H1 (cell line): Measurements from ENCODE around the gene CBL. TPM values are rescaled to one million over a fixed set of nuclear protein-coding genes. Genes with fewer than 3 reads are reported as not detected.
A peak's percentile ranks its signal among the peaks of the same experiment; 100 is the strongest.

ENCODE experiments used
- CTCF ChIA-PET: fragments of 300-600 bp; sonication (Branson Sonifier 250); formaldehyde crosslinking; loops from one replicate; lab custom pipeline; 2021; ENCODE audit not compliant: partially characterized antibody; lab: Charles Lee
- POLR2A ChIA-PET: fragments of 300-600 bp; sonication (Branson Sonifier 250); formaldehyde crosslinking; loops from one replicate; lab custom pipeline; 2021; ENCODE audit warnings: inconsistent platforms; ENCODE audit not compliant: partially characterized antibody; lab: Charles Lee
- DNase-seq, 2 experiments: peaks; one replicate each; pipeline versions ENCODE4 v3.0.0 to v3.0.0-alpha.2; 2010 to 2022; ENCODE audit warnings: low spot score in 2 of 2, low read depth in 1 of 2, mixed read lengths in 1 of 2
- FAIRE-seq: peaks from 2 replicates; lab custom pipeline; 2011; peaks lifted over from hg19 to GRCh38; lab: Jason Lieb, UNC
- H2AFZ ChIP-seq: 2 replicates; pipeline ENCODE4 v1.8.1; 2012; ENCODE audit warnings: low read length, inconsistent platforms
- H2AK5ac ChIP-seq: 2 replicates; pipeline ENCODE4 v1.6.1; 2013; ENCODE audit warnings: low read depth, low read length
- H2BK120ac ChIP-seq: replicated peaks from 2 replicates; pipeline ENCODE3; 2013; ENCODE audit warnings: low read depth, low read length, inconsistent platforms
- H2BK12ac ChIP-seq: 2 replicates; pipeline ENCODE4 v1.6.1; 2013; ENCODE audit warnings: low read depth, low read length
- H2BK15ac ChIP-seq: 2 replicates; pipeline ENCODE4 v1.6.1; 2013; ENCODE audit warnings: low read length
- H2BK20ac ChIP-seq: 2 replicates; pipeline ENCODE4 v1.6.1; 2013; ENCODE audit warnings: low read length
- H2BK5ac ChIP-seq: 2 replicates; pipeline ENCODE4 v1.6.1; 2013; ENCODE audit warnings: low read depth, low read length
- H3K14ac ChIP-seq: 2 replicates; pipeline ENCODE4 v1.6.1; 2013; ENCODE audit warnings: inconsistent platforms; ENCODE audit not compliant: insufficient read length
- H3K18ac ChIP-seq: 2 replicates; pipeline ENCODE4 v1.6.1; 2013; ENCODE audit warnings: low read length; ENCODE audit errors: extremely low read depth
- H3K23ac ChIP-seq: 2 replicates; pipeline ENCODE4 v1.6.1; 2013; ENCODE audit warnings: inconsistent platforms; ENCODE audit not compliant: insufficient read length
- H3K23me2 ChIP-seq: 2 replicates; pipeline ENCODE4 v1.6.1; 2013; ENCODE audit warnings: low read depth, low read length
- H3K27ac ChIP-seq: 2 replicates; pipeline ENCODE4 v1.6.1; 2011; ENCODE audit warnings: low read depth, low read length, inconsistent platforms
- H3K27me3 ChIP-seq, 4 experiments: replicated peaks in 1 of 4; 1 replicate in 1 of 4; 2 replicates in 3 of 4; pipeline versions ENCODE4 v1.6.1 to v1.8.1; 2011 to 2013; ENCODE audit warnings: low read length in 3 of 4, mild to moderate bottlenecking in 3 of 4, inconsistent platforms in 2 of 4, mixed read lengths in 2 of 4, moderate library complexity in 1 of 4; ENCODE audit not compliant: control insufficient read depth in 3 of 4, insufficient read depth in 3 of 4; ENCODE audit errors: extremely low read depth in 1 of 4
- H3K36me3 ChIP-seq, 4 experiments: 2 replicates each; pipeline versions ENCODE4 v1.6.1 to v1.8.1; 2011 to 2013; ENCODE audit warnings: mild to moderate bottlenecking in 4 of 4, low read length in 3 of 4, moderate library complexity in 2 of 4, control low read depth in 1 of 4, inconsistent platforms in 1 of 4; ENCODE audit not compliant: insufficient read depth in 4 of 4, control insufficient read depth in 2 of 4
- H3K4ac ChIP-seq: replicated peaks from 2 replicates; pipeline ENCODE3; 2013; ENCODE audit warnings: low read length, low read depth, mixed read lengths, inconsistent platforms; ENCODE audit not compliant: insufficient read length
- H3K4me1 ChIP-seq, 4 experiments: replicated peaks in 1 of 4; 1 replicate in 1 of 4; 2 replicates in 3 of 4; pipeline versions ENCODE4 v1.6.1 to v1.8.1; 2011 to 2013; ENCODE audit warnings: low read length in 3 of 4, inconsistent platforms in 2 of 4, mixed read lengths in 1 of 4; ENCODE audit not compliant: insufficient read depth in 4 of 4, control insufficient read depth in 3 of 4
- H3K4me2 ChIP-seq, 2 experiments: 2 replicates each; pipeline versions ENCODE4 v1.6.1 to v1.8.1; 2011 to 2013; ENCODE audit warnings: low read depth in 2 of 2, low read length in 2 of 2, control low read depth in 1 of 2, inconsistent platforms in 1 of 2, mild to moderate bottlenecking in 1 of 2; ENCODE audit not compliant: insufficient read depth in 1 of 2
- H3K4me3 ChIP-seq, 4 experiments: fragments of 200-600, 300-600 bp in 1 of 4; sonication (generic), shearing (Covaris generic), sonication (Bioruptor Twin) in 1 of 4; 2 replicates each; pipeline versions ENCODE4 v1.5.1 to v1.8.1; 2011 to 2016; ENCODE audit warnings: low read length in 4 of 4, low read depth in 3 of 4, control low read depth in 2 of 4, inconsistent platforms in 2 of 4, mild to moderate bottlenecking in 2 of 4, mixed read lengths in 1 of 4, moderate library complexity in 1 of 4; ENCODE audit not compliant: insufficient read depth in 2 of 4; ENCODE audit errors: extremely low read depth in 1 of 4
- H3K56ac ChIP-seq: replicated peaks from 2 replicates; pipeline ENCODE3; 2013; ENCODE audit warnings: low read depth, mild to moderate bottlenecking, mixed read lengths, low read length, inconsistent platforms; ENCODE audit not compliant: insufficient read length
- H3K79me1 ChIP-seq: 2 replicates; pipeline ENCODE4 v1.6.1; 2013; ENCODE audit warnings: low read depth, low read length, control low read depth
- H3K79me2 ChIP-seq, 2 experiments: 2 replicates each; pipeline versions ENCODE4 v1.6.1 to v1.8.1; 2012 to 2013; ENCODE audit warnings: low read length in 2 of 2, mild to moderate bottlenecking in 2 of 2, inconsistent platforms in 1 of 2; ENCODE audit not compliant: insufficient read depth in 2 of 2, control insufficient read depth in 1 of 2
- H3K9ac ChIP-seq, 4 experiments: replicated peaks in 1 of 4; 1 replicate in 1 of 4; 2 replicates in 3 of 4; pipeline versions ENCODE4 v1.6.1 to v1.8.1; 2011 to 2013; ENCODE audit warnings: low read depth in 3 of 4, low read length in 3 of 4, control low read depth in 2 of 4, mild to moderate bottlenecking in 2 of 4, moderate library complexity in 2 of 4, inconsistent platforms in 1 of 4; ENCODE audit errors: extremely low read depth in 1 of 4
- H3K9me3 ChIP-seq, 2 experiments: 2 replicates each; pipeline versions ENCODE4 v1.6.1 to v1.8.1; 2012 to 2013; ENCODE audit warnings: mild to moderate bottlenecking in 2 of 2, moderate library complexity in 2 of 2, control low read depth in 1 of 2, inconsistent platforms in 1 of 2, low read depth in 1 of 2, low read length in 1 of 2, mixed read lengths in 1 of 2; ENCODE audit not compliant: insufficient read depth in 2 of 2
- H4K20me1 ChIP-seq, 2 experiments: replicated peaks in 1 of 2; 2 replicates each; pipeline versions ENCODE3 to v1.8.1; 2011 to 2013; ENCODE audit warnings: inconsistent platforms in 2 of 2, low read length in 2 of 2, mild to moderate bottlenecking in 1 of 2; ENCODE audit not compliant: insufficient read depth in 2 of 2, control insufficient read depth in 1 of 2
- H4K5ac ChIP-seq: 2 replicates; pipeline ENCODE4 v1.6.1; 2013; ENCODE audit warnings: low read length, low read depth, mixed read lengths, inconsistent platforms; ENCODE audit not compliant: insufficient read length
- H4K8ac ChIP-seq: 2 replicates; pipeline ENCODE4 v1.8.0; 2013; ENCODE audit warnings: mild to moderate bottlenecking, moderate library complexity, low read length, inconsistent platforms; ENCODE audit not compliant: insufficient read depth; ENCODE audit errors: extremely low read depth
- H4K91ac ChIP-seq: replicated peaks from 2 replicates; pipeline ENCODE3; 2013; ENCODE audit warnings: low read length, mixed read lengths, inconsistent platforms; ENCODE audit not compliant: insufficient read length
- HDAC2 ChIP-seq, 2 experiments: fragments of 300-600 bp in 1 of 2; sonication (generic) in 1 of 2; IDR thresholded peaks; 2 replicates each; pipeline ENCODE4 v1.6.1; 2011 to 2012; ENCODE audit warnings: low read depth in 2 of 2, low read length in 2 of 2, mild to moderate bottlenecking in 2 of 2, moderate library complexity in 2 of 2, borderline replicate concordance in 1 of 2, inconsistent platforms in 1 of 2
- NANOG ChIP-seq: IDR thresholded peaks from 2 replicates; pipeline ENCODE4 v1.6.1; 2011; ENCODE audit warnings: low read length, low read depth, mild to moderate bottlenecking, inconsistent platforms; ENCODE audit not compliant: insufficient read depth, poor library complexity, severe bottlenecking
- SIN3A ChIP-seq, 2 experiments: IDR thresholded peaks in 1 of 2; conservative IDR thresholded peaks in 1 of 2; 2 replicates each; pipeline ENCODE4 v1.6.1; 2011 to 2012; ENCODE audit warnings: low read length in 2 of 2, improper control_type of control experiment in 1 of 2, low read depth in 1 of 2, mild to moderate bottlenecking in 1 of 2
- SP4 ChIP-seq: IDR thresholded peaks from 2 replicates; pipeline ENCODE4 v1.6.1; 2012; ENCODE audit warnings: low read length, inconsistent platforms
- SRF ChIP-seq: IDR thresholded peaks from 2 replicates; pipeline ENCODE4 v1.6.1; 2011; ENCODE audit warnings: mild to moderate bottlenecking, low read depth, low read length, moderate library complexity
- TAF7 ChIP-seq: optimal IDR thresholded peaks from 2 replicates; pipeline ENCODE3; 2011; ENCODE audit warnings: low read depth, mild to moderate bottlenecking, inconsistent platforms, low read length, moderate library complexity, borderline replicate concordance
- USF2 ChIP-seq: IDR thresholded peaks from 2 replicates; pipeline ENCODE4 v1.6.1; 2011; ENCODE audit warnings: low read length, improper control_type of control experiment
- WGBS, 2 experiments: shearing (Covaris generic) in 1 of 2; methylation state at CpG; one replicate each; pipeline versions ENCODE4 v1.1.6 to v1.1.7; 2013 to 2015; ENCODE audit warnings: low lambda C conversion rate in 2 of 2, mixed read lengths in 2 of 2, inconsistent platforms in 1 of 2, low coverage in 1 of 2, missing lambda C conversion rate in 1 of 2; ENCODE audit not compliant: insufficient replicate concordance in 2 of 2, insufficient coverage in 1 of 2, insufficient read length in 1 of 2; ENCODE audit errors: extremely low coverage in 1 of 2, missing lambda C conversion rate in 1 of 2; 5-methylcytosine and 5-hydroxymethylcytosine counted together
- polyA plus RNA-seq, 7 experiments: library from polyadenylated mRNA; depleted of rRNA in 3 of 7; stranded (reverse) in 5 of 7; unstranded in 2 of 7; fragments of >200 nt in 5 of 7; fragments of 200-250 nt in 2 of 7; gene quantifications; 1 replicate in 5 of 7; 2 replicates in 1 of 7; 4 replicates in 1 of 7; pipeline versions ENCODE4 v1.2.1 to v1.2.3, GENCODE V29; 2011 to 2013; ENCODE audit warnings: missing spikeins in 2 of 7, mixed read lengths in 2 of 7
- total RNA-seq: library from RNA; stranded (reverse); fragmentation: NEBNext Ultra II Directional; extraction: Animal tissue kit (Norgen Biotek cat#: 25700); gene quantifications from 2 replicates; pipeline ENCODE4 v1.2.1, GENCODE V29; 2021
- TF ChIP-seq, protein P1 (sequence below): IDR thresholded peaks from 2 replicates; pipeline ENCODE4 v1.6.1; 2012; ENCODE audit warnings: inconsistent platforms

Gene CBL
- total and polyA plus RNA-seq, 2 of the 8 experiments (the other 6 are each of a cell fraction or from before 2014, with no cell fraction given): 23.1 to 57.8 TPM

- H3K27ac ChIP-seq: no peak overlapping the region
- no peak overlapping the region for H3K18ac ChIP-seq
- peaks cover 12 to 44% (median 33%) of the 10 kb centered on the region in 4 experiments for H3K27me3 ChIP-seq
- ChIA-PET CTCF (interaction anchor here (0.8 to 20.0 kb wide), 11 partner anchors 8 to 286 kb away, joined by 3 to 463 read pairs (median 15); partner anchors contain the start of genes MCAM and USP2), POLR2A (interaction anchor here (0.9 to 2.5 kb wide), 8 partner anchors 14 to 200 kb away, joined by 3 to 12 read pairs (median 4); partner anchors contain the start of gene MCAM)
- peaks cover 0 to 1% (median under 1%) of the 10 kb centered on the region in 4 experiments; a peak in 1 of 8 replicates for H3K36me3 ChIP-seq
- peak overlapping the region; percentile 92; the same call in 1 of the 2 replicates for H2BK15ac ChIP-seq
- 0 out of 2 replicates have a peak overlapping the region, but pooled peaks have one; percentile 48 for H2BK20ac ChIP-seq
- H2BK12ac ChIP-seq: peak overlapping the region; percentile 75; the same call in 1 of the 2 replicates
- peaks cover 17% of the 10 kb centered on the region; the same call in 1 of the 2 replicates for H3K23me2 ChIP-seq
- DNase-seq: no peak
- no peaks in the 10 kb centered on the region for H3K9me3 ChIP-seq
- H4K5ac ChIP-seq: no peak overlapping the region
- 50% methylated on average over 12 of the region's 16 CpGs; no CpG with 5 or more reads in 1 of the 2 experiments for WGBS, 2 experiments
- H4K8ac ChIP-seq: peak overlapping the region; percentile 57
- peak overlapping the region; percentile 57; the same call in 1 of the 2 replicates for H2AK5ac ChIP-seq
- H3K79me1 ChIP-seq: peaks cover 3% of the 10 kb centered on the region; the same call in 1 of the 2 replicates
- peak overlapping the region; percentile 56 to 76 for H3K4me2 ChIP-seq
- H3K4me1 ChIP-seq: peaks cover 5 to 29% (median 20%) of the 10 kb centered on the region in 4 experiments
- no peak overlapping the region for H3K9ac ChIP-seq
- no peak overlapping the region for H3K56ac ChIP-seq
- peaks cover 3 to 9% of the 10 kb centered on the region in 2 experiments for H4K20me1 ChIP-seq
- H3K14ac ChIP-seq: no peak overlapping the region
- peaks cover 0 to 7% of the 10 kb centered on the region in 2 experiments; a peak in 1 of 4 replicates for H3K79me2 ChIP-seq
- FAIRE-seq: no peak
- H2BK5ac ChIP-seq: no peak overlapping the region; the same call in 1 of the 2 replicates
- H3K4ac ChIP-seq: peak overlapping the region; percentile 62
- peak overlapping the region in 3 of 4 experiments; percentile 22 to 69 (median 43); a peak in 4 of 8 replicates for H3K4me3 ChIP-seq
- no peak overlapping the region for H2AFZ ChIP-seq
- H2BK120ac ChIP-seq: peak overlapping the region; percentile 26
- peak overlapping the region; percentile 62 for H4K91ac ChIP-seq
- no peak overlapping the region for H3K23ac ChIP-seq
- TF ChIP-seq USF2: no peak
- TF ChIP-seq, protein P1, sequence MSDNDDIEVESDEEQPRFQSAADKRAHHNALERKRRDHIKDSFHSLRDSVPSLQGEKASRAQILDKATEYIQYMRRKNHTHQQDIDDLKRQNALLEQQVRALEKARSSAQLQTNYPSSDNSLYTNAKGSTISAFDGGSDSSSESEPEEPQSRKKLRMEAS: no peak
- TF ChIP-seq NANOG: no peak
- no peak for TF ChIP-seq HDAC2 (IDR thresholded peaks at IDR 0.05; ENCODE audit: borderline replicate concordance in 1 of 2, low read depth in 2 of 2, low read length in 2 of 2)
- TF ChIP-seq SP4: no peak
- TF ChIP-seq SIN3A (conservative IDR thresholded peaks at IDR 0.05 in 1 of 2, IDR thresholded peaks at IDR 0.05 in 1 of 2; ENCODE audit: low read depth in 1 of 2, low read length in 2 of 2): no peak
- TF ChIP-seq SRF: no peak
- no peak for TF ChIP-seq TAF7
Measured at GRCh38 chr11:119341222-119342022, 135.3 kb downstream of the CBL start.
